Thyroid gland (tissue), 4 donors: ENCODE data around the gene ZKSCAN3.

Experiments used
- CTCF ChIP-seq, 6 experiments: fragments of 200-600 bp in 3 of 6; fragments of 450-650 bp in 3 of 6; sonication (generic) in 3 of 6; IDR thresholded peaks; one replicate each; pipeline ENCODE4 v1.5.1; 2016 to 2019; ENCODE audit warnings: antibody characterized with exemption in 6 of 6, mild to moderate bottlenecking in 2 of 6, inconsistent platforms in 1 of 6, moderate library complexity in 1 of 6
- POLR2A ChIP-seq, 2 donors: fragments of 450-650 bp; IDR thresholded peaks; one replicate each; pipeline ENCODE4 v1.6.1; 2017; ENCODE audit warnings: antibody characterized with exemption in 2 of 2, mild to moderate bottlenecking in 2 of 2, moderate library complexity in 1 of 2

GRCh38 chr6:28356666-28357020 is 6.9 kb downstream of the ZKSCAN3 start:
- TF ChIP-seq POLR2A (IDR thresholded peaks at IDR 0.05) (no peak), CTCF (IDR thresholded peaks at IDR 0.05) (no peak)
